ENCODE data around the gene SHISA9. TPM values are rescaled to one million over a fixed set of nuclear protein-coding genes. Genes with fewer than 3 reads are reported as not detected.

Gene SHISA9
- total RNA-seq, 1 experiment from 2014 or later, result not detected

DNA sequence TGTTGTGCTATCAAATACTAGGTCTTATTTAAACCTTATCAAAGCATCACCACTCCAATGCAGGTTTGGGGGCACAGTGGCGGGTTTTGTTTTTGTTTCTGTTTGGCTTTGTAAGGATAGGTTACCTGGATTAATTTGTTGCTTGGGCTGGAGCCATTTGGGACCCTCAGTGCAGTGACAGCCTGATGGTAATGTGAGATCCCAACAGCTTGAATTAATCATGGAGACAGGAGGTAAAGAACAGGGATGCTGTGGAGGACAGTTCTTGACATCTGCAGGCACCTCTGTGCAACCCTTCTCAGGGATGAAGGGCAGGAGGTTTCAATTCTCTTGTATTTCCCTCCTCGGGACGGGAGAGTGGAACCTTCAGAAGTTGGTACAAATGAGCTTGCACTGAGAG is 40.5 kb downstream of the SHISA9 start:
- H3K4me3 ChIP-seq (ENCODE audit: low read length), result no peak overlapping the region
- DNase-seq, result no peak
- no peaks in the 10 kb centered on the region; the same call in 1 of the 2 replicates for H3K9me3 ChIP-seq (ENCODE audit: low read length)
- H3K9me2 ChIP-seq (replicated peaks; ENCODE audit: insufficient read depth, low read length), result no peaks in the 10 kb centered on the region
- H3K27me3 ChIP-seq (ENCODE audit: low read length), result no peaks in the 10 kb centered on the region
- H4K20me1 ChIP-seq (ENCODE audit: insufficient read depth, low read depth, low read length), result no peaks in the 10 kb centered on the region
- H3K4me2 ChIP-seq (ENCODE audit: low read depth, low read length, poor library complexity, severe bottlenecking), result no peak overlapping the region
- no peak overlapping the region for H2AFZ ChIP-seq (ENCODE audit: low read length)
- no peaks in the 10 kb centered on the region for H3K4me1 ChIP-seq (ENCODE audit: low read length)
- H3K36me3 ChIP-seq (ENCODE audit: insufficient read depth, low read length), result no peaks in the 10 kb centered on the region
- H3K27ac ChIP-seq (ENCODE audit: low read length), result no peak overlapping the region
- H3K79me2 ChIP-seq (ENCODE audit: low read length), result no peaks in the 10 kb centered on the region
- H3K9ac ChIP-seq (ENCODE audit: low read length), result no peak overlapping the region

- H3K4me3 ChIP-seq (ENCODE audit: low read length), result no peak overlapping the region
- no peaks in the 10 kb centered on the region; the same call in 1 of the 2 replicates for H3K9me3 ChIP-seq (ENCODE audit: low read length)
- no peaks in the 10 kb centered on the region for H3K79me2 ChIP-seq (ENCODE audit: low read length)
- H3K27me3 ChIP-seq (ENCODE audit: low read length), result no peaks in the 10 kb centered on the region
- no peak overlapping the region for H3K4me2 ChIP-seq (ENCODE audit: low read depth, low read length, poor library complexity, severe bottlenecking)
- no peaks in the 10 kb centered on the region for H4K20me1 ChIP-seq (ENCODE audit: insufficient read depth, low read depth, low read length)
- no peaks in the 10 kb centered on the region for H3K9me2 ChIP-seq (replicated peaks; ENCODE audit: insufficient read depth, low read length)
- no peak overlapping the region for H2AFZ ChIP-seq (ENCODE audit: low read length)
- H3K4me1 ChIP-seq (ENCODE audit: low read length), result no peaks in the 10 kb centered on the region
- no peak overlapping the region for H3K9ac ChIP-seq (ENCODE audit: low read length)
- H3K36me3 ChIP-seq (ENCODE audit: insufficient read depth, low read length), result no peaks in the 10 kb centered on the region
- no peak for DNase-seq
- no peak overlapping the region for H3K27ac ChIP-seq (ENCODE audit: low read length)
Observed at GRCh38 chr16:12942861-12943260, 41.5 kb downstream of the SHISA9 start.

DNA sequence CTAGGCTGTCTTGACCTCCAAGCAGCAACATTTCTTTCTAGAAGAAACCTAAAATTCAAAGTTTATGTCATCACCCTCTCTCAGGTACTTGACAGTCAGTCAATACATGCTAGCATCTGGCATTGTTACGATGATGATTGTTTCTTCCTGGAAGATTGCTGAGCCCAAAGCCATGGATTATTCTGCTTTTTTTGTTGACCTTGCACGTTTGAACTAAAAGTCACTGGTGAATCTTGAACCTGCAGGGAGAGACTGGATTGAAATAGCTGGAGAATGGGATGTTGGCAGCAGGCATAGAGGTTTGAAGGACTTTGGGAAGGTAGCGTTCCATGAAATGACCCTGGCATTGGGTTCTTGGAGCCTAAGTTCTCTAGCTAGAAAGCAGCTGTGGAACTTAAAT is 42.9 kb downstream of the SHISA9 start:
- Histone ChIP-seq H4K20me1 (ENCODE audit: insufficient read depth, low read depth, low read length) (no peaks in the 10 kb centered on the region), H3K79me2 (ENCODE audit: low read length) (no peaks in the 10 kb centered on the region), H3K9me3 (ENCODE audit: low read length) (no peaks in the 10 kb centered on the region), H3K36me3 (ENCODE audit: insufficient read depth, low read length) (no peaks in the 10 kb centered on the region), H3K9me2 (replicated peaks; ENCODE audit: insufficient read depth, low read length) (no peaks in the 10 kb centered on the region), H2AFZ (ENCODE audit: low read length) (no peak overlapping the region), H3K4me3 (ENCODE audit: low read length) (no peak overlapping the region), H3K27ac (ENCODE audit: low read length) (no peak overlapping the region), H3K4me1 (ENCODE audit: low read length) (no peaks in the 10 kb centered on the region), H3K27me3 (ENCODE audit: low read length) (no peaks in the 10 kb centered on the region), H3K9ac (ENCODE audit: low read length) (no peak overlapping the region), H3K4me2 (ENCODE audit: low read depth, low read length, poor library complexity, severe bottlenecking) (no peak overlapping the region)
- DNase-seq, result no peak

DNA sequence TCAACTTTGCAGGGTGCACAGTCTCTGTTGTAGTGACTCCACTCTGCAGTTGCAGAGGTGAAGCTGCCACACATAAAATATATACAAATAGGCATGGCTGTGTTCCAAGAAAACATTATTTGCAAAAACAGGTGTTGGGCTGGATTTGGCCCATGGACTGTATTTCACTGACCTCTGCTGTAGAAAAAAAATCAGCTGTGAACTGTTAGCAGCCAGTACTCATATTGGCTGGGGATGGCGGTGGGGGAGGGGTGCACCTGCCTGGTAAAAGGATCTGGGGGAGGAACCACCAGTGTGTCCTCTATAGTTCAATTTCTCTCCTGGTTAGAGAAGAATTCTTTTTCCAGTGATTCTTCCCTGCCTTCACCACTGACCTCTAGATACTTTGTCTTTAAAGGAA is 50.0 kb downstream of the SHISA9 start:
- Histone ChIP-seq H3K4me2 (ENCODE audit: low read depth, low read length, poor library complexity, severe bottlenecking) (no peak overlapping the region), H3K9me3 (ENCODE audit: low read length) (no peaks in the 10 kb centered on the region), H3K27me3 (ENCODE audit: low read length) (no peaks in the 10 kb centered on the region), H3K4me3 (ENCODE audit: low read length) (no peak overlapping the region), H3K9me2 (replicated peaks; ENCODE audit: insufficient read depth, low read length) (no peaks in the 10 kb centered on the region), H4K20me1 (ENCODE audit: insufficient read depth, low read depth, low read length) (no peaks in the 10 kb centered on the region), H3K4me1 (ENCODE audit: low read length) (no peaks in the 10 kb centered on the region), H2AFZ (ENCODE audit: low read length) (no peak overlapping the region), H3K9ac (ENCODE audit: low read length) (no peak overlapping the region), H3K36me3 (ENCODE audit: insufficient read depth, low read length) (no peaks in the 10 kb centered on the region), H3K27ac (ENCODE audit: low read length) (no peak overlapping the region), H3K79me2 (ENCODE audit: low read length) (no peaks in the 10 kb centered on the region)
- DNase-seq, result no peak

DNA sequence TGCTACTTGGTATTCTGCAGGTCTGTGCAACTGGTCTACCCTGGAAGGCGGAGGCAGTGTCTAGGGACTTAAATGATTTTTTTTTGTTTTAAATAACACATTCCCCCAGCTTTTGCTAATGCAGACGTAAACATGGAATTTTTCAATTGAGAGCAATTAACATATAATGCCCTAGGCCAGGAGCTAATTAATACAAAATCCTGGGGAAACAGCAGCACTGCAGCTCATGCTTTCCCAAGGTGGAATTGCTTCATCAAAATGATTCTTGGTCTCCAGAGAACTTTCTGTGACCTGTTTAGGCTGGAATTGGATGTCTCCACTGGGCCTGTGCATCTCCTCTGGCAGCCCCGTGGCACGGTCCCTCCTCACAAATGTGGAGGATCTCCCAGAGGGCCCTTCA is 50.6 kb downstream of the SHISA9 start:
- H3K9me2 ChIP-seq (replicated peaks; ENCODE audit: insufficient read depth, low read length), result no peaks in the 10 kb centered on the region
- no peak overlapping the region for H3K4me3 ChIP-seq (ENCODE audit: low read length)
- no peak overlapping the region for H3K27ac ChIP-seq (ENCODE audit: low read length)
- H3K36me3 ChIP-seq (ENCODE audit: insufficient read depth, low read length), result no peaks in the 10 kb centered on the region
- H3K4me2 ChIP-seq (ENCODE audit: low read depth, low read length, poor library complexity, severe bottlenecking), result no peak overlapping the region
- H2AFZ ChIP-seq (ENCODE audit: low read length), result no peak overlapping the region
- H4K20me1 ChIP-seq (ENCODE audit: insufficient read depth, low read depth, low read length), result no peaks in the 10 kb centered on the region
- no peak overlapping the region for H3K9ac ChIP-seq (ENCODE audit: low read length)
- no peaks in the 10 kb centered on the region for H3K27me3 ChIP-seq (ENCODE audit: low read length)
- H3K79me2 ChIP-seq (ENCODE audit: low read length), result no peaks in the 10 kb centered on the region
- no peak for DNase-seq
- no peaks in the 10 kb centered on the region for H3K9me3 ChIP-seq (ENCODE audit: low read length)
- no peaks in the 10 kb centered on the region for H3K4me1 ChIP-seq (ENCODE audit: low read length)

- no peak overlapping the region for H3K9ac ChIP-seq (ENCODE audit: low read length)
- no peak overlapping the region for H3K4me3 ChIP-seq (ENCODE audit: low read length)
- no peaks in the 10 kb centered on the region for H3K9me2 ChIP-seq (replicated peaks; ENCODE audit: insufficient read depth, low read length)
- H3K36me3 ChIP-seq (ENCODE audit: insufficient read depth, low read length), result no peaks in the 10 kb centered on the region
- H3K27me3 ChIP-seq (ENCODE audit: low read length), result no peaks in the 10 kb centered on the region
- DNase-seq, result no peak
- no peak overlapping the region for H2AFZ ChIP-seq (ENCODE audit: low read length)
- H3K4me2 ChIP-seq (ENCODE audit: low read depth, low read length, poor library complexity, severe bottlenecking), result no peak overlapping the region
- no peaks in the 10 kb centered on the region for H3K4me1 ChIP-seq (ENCODE audit: low read length)
- no peak overlapping the region for H3K27ac ChIP-seq (ENCODE audit: low read length)
- no peaks in the 10 kb centered on the region for H3K79me2 ChIP-seq (ENCODE audit: low read length)
- no peaks in the 10 kb centered on the region for H3K9me3 ChIP-seq (ENCODE audit: low read length)
- H4K20me1 ChIP-seq (ENCODE audit: insufficient read depth, low read depth, low read length), result no peaks in the 10 kb centered on the region
Observed at GRCh38 chr16:12958366-12958765, 57.0 kb downstream of the SHISA9 start.

GRCh38 chr16:12959072-12959471 is 57.7 kb downstream of the SHISA9 start:
- Histone ChIP-seq H3K4me2 (ENCODE audit: low read depth, low read length, poor library complexity, severe bottlenecking) (no peak overlapping the region), H3K9me3 (ENCODE audit: low read length) (no peaks in the 10 kb centered on the region), H2AFZ (ENCODE audit: low read length) (no peak overlapping the region), H3K27ac (ENCODE audit: low read length) (no peak overlapping the region), H3K36me3 (ENCODE audit: insufficient read depth, low read length) (no peaks in the 10 kb centered on the region), H3K9me2 (replicated peaks; ENCODE audit: insufficient read depth, low read length) (no peaks in the 10 kb centered on the region), H4K20me1 (ENCODE audit: insufficient read depth, low read depth, low read length) (no peaks in the 10 kb centered on the region), H3K4me1 (ENCODE audit: low read length) (no peaks in the 10 kb centered on the region), H3K9ac (ENCODE audit: low read length) (no peak overlapping the region), H3K79me2 (ENCODE audit: low read length) (no peaks in the 10 kb centered on the region), H3K27me3 (ENCODE audit: low read length) (no peaks in the 10 kb centered on the region), H3K4me3 (ENCODE audit: low read length) (no peak overlapping the region)
- no peak for DNase-seq

GRCh38 chr16:12961626-12962025 is 60.2 kb downstream of the SHISA9 start:
- DNase-seq, result no peak
- Histone ChIP-seq H3K4me1 (ENCODE audit: low read length) (no peaks in the 10 kb centered on the region), H3K79me2 (ENCODE audit: low read length) (no peaks in the 10 kb centered on the region), H4K20me1 (ENCODE audit: insufficient read depth, low read depth, low read length) (no peaks in the 10 kb centered on the region), H3K36me3 (ENCODE audit: insufficient read depth, low read length) (no peaks in the 10 kb centered on the region), H3K9me3 (ENCODE audit: low read length) (no peaks in the 10 kb centered on the region), H3K4me2 (ENCODE audit: low read depth, low read length, poor library complexity, severe bottlenecking) (no peak overlapping the region), H3K4me3 (ENCODE audit: low read length) (no peak overlapping the region), H3K27ac (ENCODE audit: low read length) (no peak overlapping the region), H3K9ac (ENCODE audit: low read length) (no peak overlapping the region), H3K9me2 (replicated peaks; ENCODE audit: insufficient read depth, low read length) (no peaks in the 10 kb centered on the region), H3K27me3 (ENCODE audit: low read length) (no peaks in the 10 kb centered on the region), H2AFZ (ENCODE audit: low read length) (no peak overlapping the region)

GRCh38 chr16:12964461-12964860 is 63.1 kb downstream of the SHISA9 start:
- H3K27ac ChIP-seq (ENCODE audit: low read length), result no peak overlapping the region
- H4K20me1 ChIP-seq (ENCODE audit: insufficient read depth, low read depth, low read length), result no peaks in the 10 kb centered on the region
- no peaks in the 10 kb centered on the region for H3K27me3 ChIP-seq (ENCODE audit: low read length)
- no peaks in the 10 kb centered on the region for H3K36me3 ChIP-seq (ENCODE audit: insufficient read depth, low read length)
- no peaks in the 10 kb centered on the region for H3K79me2 ChIP-seq (ENCODE audit: low read length)
- no peak overlapping the region for H3K4me2 ChIP-seq (ENCODE audit: low read depth, low read length, poor library complexity, severe bottlenecking)
- no peaks in the 10 kb centered on the region for H3K9me3 ChIP-seq (ENCODE audit: low read length)
- DNase-seq, result no peak
- H2AFZ ChIP-seq (ENCODE audit: low read length), result no peak overlapping the region
- no peaks in the 10 kb centered on the region for H3K4me1 ChIP-seq (ENCODE audit: low read length)
- H3K9me2 ChIP-seq (replicated peaks; ENCODE audit: insufficient read depth, low read length), result no peaks in the 10 kb centered on the region
- no peak overlapping the region for H3K4me3 ChIP-seq (ENCODE audit: low read length)
- H3K9ac ChIP-seq (ENCODE audit: low read length), result no peak overlapping the region

All from Karpas-422 (cell line).